Measurements from ENCODE around the gene TEX48. TPM values are rescaled to one million over a fixed set of nuclear protein-coding genes. Genes with fewer than 3 reads are reported as not detected.

Gene TEX48
- total and polyA plus RNA-seq, 10 of the 15 experiments (the other 5 are each of a cell fraction or from before 2014, with no cell fraction given), result not detected

DNA sequence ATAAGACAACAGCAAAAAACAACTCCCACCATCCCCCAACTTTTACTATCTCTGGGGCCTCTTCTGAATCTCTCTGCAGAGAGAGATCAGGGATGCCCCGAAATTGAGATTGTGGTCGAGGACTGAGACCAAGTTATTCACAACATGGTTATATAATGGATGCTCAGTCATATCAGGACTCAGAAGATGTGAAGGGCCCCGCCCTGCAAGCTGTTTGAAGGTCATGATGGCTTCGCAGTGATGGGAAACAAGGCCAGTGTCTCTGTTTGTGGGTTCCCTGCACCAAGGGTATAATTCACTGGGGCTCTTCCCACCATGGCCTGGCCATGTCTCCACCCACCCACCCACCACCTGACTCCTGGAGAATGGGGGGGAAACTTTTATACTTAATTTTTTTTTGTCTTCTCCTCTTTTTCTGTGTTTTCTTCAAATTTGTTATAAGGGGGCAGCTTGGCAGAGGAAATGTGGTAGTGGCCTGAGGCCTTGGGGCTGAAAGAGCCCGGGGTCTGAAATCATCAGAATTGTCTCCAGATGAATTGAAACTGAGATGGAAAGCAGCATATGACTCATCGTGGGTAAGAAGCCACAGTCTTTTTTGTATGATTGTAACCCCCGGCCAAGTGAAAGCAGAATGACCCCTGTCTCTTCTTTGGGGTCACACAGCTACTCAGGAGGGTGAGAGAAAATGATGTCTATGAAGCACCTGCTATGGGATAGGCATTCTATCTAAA lies 15.0 kb upstream of the TEX48 start:
- Histone ChIP-seq H3K27me3 (replicated peaks in 1 of 2; ENCODE audit: control insufficient read depth in 2 of 2, insufficient read depth in 2 of 2, low read length in 1 of 2) (peaks cover 3 to 8% of the 10 kb centered on the region in 2 experiments; a peak in 3 of 4 replicates), H3K9me3 (replicated peaks; ENCODE audit: control insufficient read depth, insufficient read depth, low read length) (peaks cover 10% of the 10 kb centered on the region), H3K36me3 (ENCODE audit: control insufficient read depth in 2 of 2, insufficient read depth in 2 of 2, low read length in 1 of 2) (no peaks in the 10 kb centered on the region), H3K27ac (ENCODE audit: control insufficient read depth, insufficient read depth) (peak overlapping the region; percentile 14; the same call in 1 of the 2 replicates), H2AFZ (ENCODE audit: control insufficient read depth, low read depth, low read length) (no peak overlapping the region), H3K4me2 (ENCODE audit: control insufficient read depth, insufficient read depth) (peak overlapping the region; percentile 76), H3K9ac (ENCODE audit: control insufficient read depth, insufficient read depth, low read length) (no peak overlapping the region), H4K20me1 (ENCODE audit: control insufficient read depth, insufficient read depth) (no peaks in the 10 kb centered on the region; the same call in 1 of the 2 replicates), H3K4me1 (ENCODE audit: control insufficient read depth, insufficient read depth, low read length) (peaks cover 39% of the 10 kb centered on the region), H3K79me2 (ENCODE audit: control insufficient read depth, insufficient read depth, low read length) (no peaks in the 10 kb centered on the region), H3K4me3 (0 out of 2 replicates have a peak overlapping the region, but pooled peaks have one; percentile 2)
- CTCF ChIA-PET, result interaction anchor here (1.4 to 1.7 kb wide), 2 partner anchors 10 to 38 kb away, joined by 3 to 4 read pairs; no protein-coding TSS in a partner anchor
- no TSS peak for BruUV-seq (replicated peaks)
- POLR2A ChIA-PET, result no interaction called here
- intact Hi-C loops (cut with micrococcal nuclease; ENCODE audit: unreplicated experiment), result loop anchor here (10.0 kb wide), 2 partner anchors 508 to 718 kb away; no protein-coding TSS in a partner anchor
- peak; percentile 65 for DNase-seq (ENCODE audit: low read depth, low spot score)
- FAIRE-seq, result peak; percentile 54
- in situ Hi-C loops (cut with MboI), result no loop called here
- peak; percentile 86 for ATAC-seq
- RAD21 ChIA-PET (ENCODE audit: unreplicated experiment), result interaction anchor here (0.5 to 1.3 kb wide), 4 partner anchors 15 to 1280 kb away, joined by 3 to 5 read pairs (median 4); partner anchors contain the start of gene TEX48
- SMC1A ChIA-PET (ENCODE audit: uncharacterized antibody, unreplicated experiment), result no interaction called here
- 0% methylated on average over 7 of the region's 7 CpGs for WGBS (ENCODE audit: insufficient coverage, insufficient replicate concordance, low lambda C conversion rate, missing lambda C conversion rate)
- TF ChIP-seq MXI1 (IDR thresholded peaks at IDR 0.05; ENCODE audit: low read depth, low read length) (no peak), PAX8 (IDR thresholded peaks at IDR 0.05) (no peak), YBX1 (IDR thresholded peaks at IDR 0.05) (no peak), YY1 (IDR thresholded peaks at IDR 0.05; ENCODE audit: low read depth, low read length) (no peak; the same call in 1 of the 2 replicates), ZNF274 (IDR thresholded peaks at IDR 0.05; ENCODE audit: insufficient read depth, insufficient read length) (no peak), CHD4 (IDR thresholded peaks at IDR 0.05) (no peak), ZNF207 (IDR thresholded peaks at IDR 0.05; ENCODE audit: borderline replicate concordance) (no peak), ZZZ3 (IDR thresholded peaks at IDR 0.05; ENCODE audit: control insufficient read depth, insufficient read length, low read depth) (no peak), RCOR1 (conservative IDR thresholded peaks at IDR 0.05; ENCODE audit: low read depth, low read length) (no peak), DPF2 (IDR thresholded peaks at IDR 0.05) (peak; percentile 83), NR2F1 (conservative IDR thresholded peaks at IDR 0.05) (peak; percentile 89)
- TF ChIP-seq, protein P1, sequence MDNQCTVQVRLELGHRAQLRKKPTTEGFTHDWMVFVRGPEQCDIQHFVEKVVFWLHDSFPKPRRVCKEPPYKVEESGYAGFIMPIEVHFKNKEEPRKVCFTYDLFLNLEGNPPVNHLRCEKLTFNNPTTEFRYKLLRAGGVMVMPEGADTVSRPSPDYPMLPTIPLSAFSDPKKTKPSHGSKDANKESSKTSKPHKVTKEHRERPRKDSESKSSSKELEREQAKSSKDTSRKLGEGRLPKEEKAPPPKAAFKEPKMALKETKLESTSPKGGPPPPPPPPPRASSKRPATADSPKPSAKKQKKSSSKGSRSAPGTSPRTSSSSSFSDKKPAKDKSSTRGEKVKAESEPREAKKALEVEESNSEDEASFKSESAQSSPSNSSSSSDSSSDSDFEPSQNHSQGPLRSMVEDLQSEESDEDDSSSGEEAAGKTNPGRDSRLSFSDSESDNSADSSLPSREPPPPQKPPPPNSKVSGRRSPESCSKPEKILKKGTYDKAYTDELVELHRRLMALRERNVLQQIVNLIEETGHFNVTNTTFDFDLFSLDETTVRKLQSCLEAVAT (IDR thresholded peaks at IDR 0.05), result no peak
- TF ChIP-seq, protein P2, sequence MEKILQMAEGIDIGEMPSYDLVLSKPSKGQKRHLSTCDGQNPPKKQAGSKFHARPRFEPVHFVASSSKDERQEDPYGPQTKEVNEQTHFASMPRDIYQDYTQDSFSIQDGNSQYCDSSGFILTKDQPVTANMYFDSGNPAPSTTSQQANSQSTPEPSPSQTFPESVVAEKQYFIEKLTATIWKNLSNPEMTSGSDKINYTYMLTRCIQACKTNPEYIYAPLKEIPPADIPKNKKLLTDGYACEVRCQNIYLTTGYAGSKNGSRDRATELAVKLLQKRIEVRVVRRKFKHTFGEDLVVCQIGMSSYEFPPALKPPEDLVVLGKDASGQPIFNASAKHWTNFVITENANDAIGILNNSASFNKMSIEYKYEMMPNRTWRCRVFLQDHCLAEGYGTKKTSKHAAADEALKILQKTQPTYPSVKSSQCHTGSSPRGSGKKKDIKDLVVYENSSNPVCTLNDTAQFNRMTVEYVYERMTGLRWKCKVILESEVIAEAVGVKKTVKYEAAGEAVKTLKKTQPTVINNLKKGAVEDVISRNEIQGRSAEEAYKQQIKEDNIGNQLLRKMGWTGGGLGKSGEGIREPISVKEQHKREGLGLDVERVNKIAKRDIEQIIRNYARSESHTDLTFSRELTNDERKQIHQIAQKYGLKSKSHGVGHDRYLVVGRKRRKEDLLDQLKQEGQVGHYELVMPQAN (conservative IDR thresholded peaks at IDR 0.05), result no peak
- TF ChIP-seq, protein P3, sequence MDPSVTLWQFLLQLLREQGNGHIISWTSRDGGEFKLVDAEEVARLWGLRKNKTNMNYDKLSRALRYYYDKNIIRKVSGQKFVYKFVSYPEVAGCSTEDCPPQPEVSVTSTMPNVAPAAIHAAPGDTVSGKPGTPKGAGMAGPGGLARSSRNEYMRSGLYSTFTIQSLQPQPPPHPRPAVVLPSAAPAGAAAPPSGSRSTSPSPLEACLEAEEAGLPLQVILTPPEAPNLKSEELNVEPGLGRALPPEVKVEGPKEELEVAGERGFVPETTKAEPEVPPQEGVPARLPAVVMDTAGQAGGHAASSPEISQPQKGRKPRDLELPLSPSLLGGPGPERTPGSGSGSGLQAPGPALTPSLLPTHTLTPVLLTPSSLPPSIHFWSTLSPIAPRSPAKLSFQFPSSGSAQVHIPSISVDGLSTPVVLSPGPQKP (IDR thresholded peaks at IDR 0.05; ENCODE audit: low read depth, low read length), result no peak
- TF ChIP-seq, protein P4, sequence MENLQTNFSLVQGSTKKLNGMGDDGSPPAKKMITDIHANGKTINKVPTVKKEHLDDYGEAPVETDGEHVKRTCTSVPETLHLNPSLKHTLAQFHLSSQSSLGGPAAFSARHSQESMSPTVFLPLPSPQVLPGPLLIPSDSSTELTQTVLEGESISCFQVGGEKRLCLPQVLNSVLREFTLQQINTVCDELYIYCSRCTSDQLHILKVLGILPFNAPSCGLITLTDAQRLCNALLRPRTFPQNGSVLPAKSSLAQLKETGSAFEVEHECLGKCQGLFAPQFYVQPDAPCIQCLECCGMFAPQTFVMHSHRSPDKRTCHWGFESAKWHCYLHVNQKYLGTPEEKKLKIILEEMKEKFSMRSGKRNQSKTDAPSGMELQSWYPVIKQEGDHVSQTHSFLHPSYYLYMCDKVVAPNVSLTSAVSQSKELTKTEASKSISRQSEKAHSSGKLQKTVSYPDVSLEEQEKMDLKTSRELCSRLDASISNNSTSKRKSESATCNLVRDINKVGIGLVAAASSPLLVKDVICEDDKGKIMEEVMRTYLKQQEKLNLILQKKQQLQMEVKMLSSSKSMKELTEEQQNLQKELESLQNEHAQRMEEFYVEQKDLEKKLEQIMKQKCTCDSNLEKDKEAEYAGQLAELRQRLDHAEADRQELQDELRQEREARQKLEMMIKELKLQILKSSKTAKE (IDR thresholded peaks at IDR 0.05; ENCODE audit: low read depth, poor library complexity, severe bottlenecking), result peak; percentile 70
- TF ChIP-seq, protein P5, sequence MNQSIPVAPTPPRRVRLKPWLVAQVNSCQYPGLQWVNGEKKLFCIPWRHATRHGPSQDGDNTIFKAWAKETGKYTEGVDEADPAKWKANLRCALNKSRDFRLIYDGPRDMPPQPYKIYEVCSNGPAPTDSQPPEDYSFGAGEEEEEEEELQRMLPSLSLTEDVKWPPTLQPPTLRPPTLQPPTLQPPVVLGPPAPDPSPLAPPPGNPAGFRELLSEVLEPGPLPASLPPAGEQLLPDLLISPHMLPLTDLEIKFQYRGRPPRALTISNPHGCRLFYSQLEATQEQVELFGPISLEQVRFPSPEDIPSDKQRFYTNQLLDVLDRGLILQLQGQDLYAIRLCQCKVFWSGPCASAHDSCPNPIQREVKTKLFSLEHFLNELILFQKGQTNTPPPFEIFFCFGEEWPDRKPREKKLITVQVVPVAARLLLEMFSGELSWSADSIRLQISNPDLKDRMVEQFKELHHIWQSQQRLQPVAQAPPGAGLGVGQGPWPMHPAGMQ (IDR thresholded peaks at IDR 0.05; ENCODE audit: borderline replicate concordance), result no peak
